Astrocyte (in vitro differentiated cells and primary cell): ENCODE measurements around the gene GJB3. TPM values are rescaled to one million over a fixed set of nuclear protein-coding genes. Genes with fewer than 3 reads are reported as not detected.

Experiments used
- DNase-seq: peaks from one replicate; pipeline ENCODE4 v3.0.0-alpha.2; 2010; ENCODE audit warnings: low read depth
- FAIRE-seq: peaks from 2 replicates; lab custom pipeline; 2011; peaks lifted over from hg19 to GRCh38; lab: Jason Lieb, UNC
- H2AFZ ChIP-seq: 2 replicates; pipeline ENCODE4 v1.6.0; 2012; ENCODE audit warnings: low read depth, low read length, inconsistent platforms
- H3K27ac ChIP-seq: 2 replicates; pipeline ENCODE4 v1.5.1; 2011; ENCODE audit warnings: low read depth, low read length, inconsistent platforms
- H3K27me3 ChIP-seq: 2 replicates; pipeline ENCODE4 v1.6.0; 2011; ENCODE audit warnings: low read length, inconsistent platforms; ENCODE audit not compliant: insufficient read depth
- H3K36me3 ChIP-seq: 2 replicates; pipeline ENCODE4 v1.5.1; 2011; ENCODE audit warnings: low read length, inconsistent platforms; ENCODE audit not compliant: insufficient read depth
- H3K4me1 ChIP-seq: 2 replicates; pipeline ENCODE4 v1.5.1; 2011; ENCODE audit warnings: low read length, inconsistent platforms; ENCODE audit not compliant: insufficient read depth
- H3K4me2 ChIP-seq: 2 replicates; pipeline ENCODE4 v1.6.0; 2012; ENCODE audit warnings: low read length, inconsistent platforms
- H3K4me3 ChIP-seq: 2 replicates; pipeline ENCODE4 v1.5.1; 2011; ENCODE audit warnings: low read depth, mild to moderate bottlenecking, low read length, inconsistent platforms; ENCODE audit not compliant: insufficient read depth
- H3K79me2 ChIP-seq: 2 replicates; pipeline ENCODE4 v1.6.0; 2012; ENCODE audit warnings: mild to moderate bottlenecking, low read length, inconsistent platforms; ENCODE audit not compliant: insufficient read depth
- H3K9ac ChIP-seq: 2 replicates; pipeline ENCODE4 v1.6.0; 2012; ENCODE audit warnings: mild to moderate bottlenecking, low read length, inconsistent platforms
- H3K9me3 ChIP-seq: 2 replicates; pipeline ENCODE4 v1.5.1; 2012; ENCODE audit warnings: low read depth, mild to moderate bottlenecking, low read length, inconsistent platforms; ENCODE audit not compliant: insufficient read depth
- H4K20me1 ChIP-seq: 2 replicates; pipeline ENCODE4 v1.6.0; 2012; ENCODE audit warnings: low read length, inconsistent platforms; ENCODE audit not compliant: insufficient read depth
- H3K27ac Mint-ChIP-seq: one replicate; pipeline ENCODE4 v1.8.0; 2021; ENCODE audit warnings: mild to moderate bottlenecking, mixed read lengths; ENCODE audit not compliant: unreplicated experiment
- H3K27me3 Mint-ChIP-seq: one replicate; pipeline ENCODE4 v1.8.0; 2021; ENCODE audit warnings: low read depth, mixed read lengths; ENCODE audit not compliant: unreplicated experiment
- H3K36me3 Mint-ChIP-seq: one replicate; pipeline ENCODE4 v1.8.0; 2021; ENCODE audit warnings: low read depth, mixed read lengths; ENCODE audit not compliant: unreplicated experiment
- H3K4me1 Mint-ChIP-seq: one replicate; pipeline ENCODE4 v1.8.0; 2021; ENCODE audit warnings: low read depth, mixed read lengths; ENCODE audit not compliant: unreplicated experiment
- H3K4me3 Mint-ChIP-seq: one replicate; pipeline ENCODE4 v1.8.0; 2021; ENCODE audit warnings: mild to moderate bottlenecking, moderate library complexity, mixed read lengths; ENCODE audit not compliant: unreplicated experiment
- H3K9me3 Mint-ChIP-seq: one replicate; pipeline ENCODE4 v1.8.0; 2021; ENCODE audit warnings: mild to moderate bottlenecking, mixed read lengths; ENCODE audit not compliant: unreplicated experiment
- CTCF ChIP-seq: IDR thresholded peaks from 2 replicates; pipeline ENCODE4 v1.5.1; 2011; ENCODE audit warnings: low read depth, mild to moderate bottlenecking, inconsistent platforms, low read length, moderate library complexity; ENCODE audit not compliant: insufficient read depth
- EZH2 ChIP-seq: IDR thresholded peaks from 2 replicates; pipeline ENCODE4 v1.6.1; 2012; ENCODE audit warnings: mild to moderate bottlenecking, low read length, inconsistent platforms; ENCODE audit not compliant: insufficient read depth
- total RNA-seq: library from RNA; stranded (reverse); gene quantifications from 2 replicates; pipeline ENCODE4 v1.2.1, GENCODE V29; 2021

The GJB3 gene
- total RNA-seq, 1 donor from 2014 or later = 0.32 TPM

- H3K36me3 ChIP-seq = no peaks in the 10 kb centered on the region
- H3K4me1 ChIP-seq = peaks cover 12% of the 10 kb centered on the region
- H3K9ac ChIP-seq = no peak overlapping the region
- no peak overlapping the region for H3K4me3 Mint-ChIP-seq
- no peaks in the 10 kb centered on the region for H3K9me3 ChIP-seq
- H3K4me3 ChIP-seq = no peak overlapping the region
- H2AFZ ChIP-seq = no peak overlapping the region
- no peaks in the 10 kb centered on the region for H4K20me1 ChIP-seq
- DNase-seq (no peak), FAIRE-seq (no peak)
- no peak overlapping the region for H3K27ac ChIP-seq
- H3K36me3 Mint-ChIP-seq = no peaks in the 10 kb centered on the region
- H3K9me3 Mint-ChIP-seq = no peaks in the 10 kb centered on the region
- H3K27me3 ChIP-seq = peaks cover 31% of the 10 kb centered on the region
- H3K27ac Mint-ChIP-seq = no peak overlapping the region
- no peak for TF ChIP-seq EZH2
- no peak for TF ChIP-seq CTCF
- no peak overlapping the region for H3K4me2 ChIP-seq
- H3K79me2 ChIP-seq = no peaks in the 10 kb centered on the region
- peaks cover 45% of the 10 kb centered on the region for H3K27me3 Mint-ChIP-seq
- H3K4me1 Mint-ChIP-seq = peaks cover 3% of the 10 kb centered on the region
Observed at GRCh38 chr1:34779005-34779404, 2.0 kb upstream of the GJB3 start.

- Mint-ChIP-seq H3K27me3 (peaks cover 49% of the 10 kb centered on the region), H3K4me3 (no peak overlapping the region)
- TF ChIP-seq CTCF = no peak
- no peak for TF ChIP-seq EZH2
Observed at GRCh38 chr1:34779526-34779925, 1.5 kb upstream of the GJB3 start.

GRCh38 chr1:34779962-34780361 lies 1.1 kb upstream of the GJB3 start:
- no peaks in the 10 kb centered on the region for H3K9me3 Mint-ChIP-seq
- Histone ChIP-seq H3K4me1 (peaks cover 12% of the 10 kb centered on the region), H3K27me3 (peaks cover 31% of the 10 kb centered on the region), H3K4me2 (no peak overlapping the region), H3K79me2 (no peaks in the 10 kb centered on the region), H3K9me3 (no peaks in the 10 kb centered on the region), H3K27ac (no peak overlapping the region), H2AFZ (no peak overlapping the region), H3K4me3 (no peak overlapping the region), H3K36me3 (no peaks in the 10 kb centered on the region), H3K9ac (no peak overlapping the region), H4K20me1 (no peaks in the 10 kb centered on the region)
- DNase-seq (no peak), FAIRE-seq (no peak)
- peaks cover 54% of the 10 kb centered on the region for H3K27me3 Mint-ChIP-seq
- no peak for TF ChIP-seq CTCF
- TF ChIP-seq EZH2 = no peak
- H3K27ac Mint-ChIP-seq = no peak overlapping the region
- peaks cover 3% of the 10 kb centered on the region for H3K4me1 Mint-ChIP-seq
- no peaks in the 10 kb centered on the region for H3K36me3 Mint-ChIP-seq
- H3K4me3 Mint-ChIP-seq = no peak overlapping the region

More at GRCh38 chr1:34779526-34779925, 1.5 kb upstream of the GJB3 start:
- Histone ChIP-seq H3K4me3 (no peak overlapping the region), H3K27ac (no peak overlapping the region), H3K36me3 (no peaks in the 10 kb centered on the region), H3K79me2 (no peaks in the 10 kb centered on the region), H3K9me3 (no peaks in the 10 kb centered on the region), H3K4me1 (peaks cover 12% of the 10 kb centered on the region), H3K9ac (no peak overlapping the region), H2AFZ (no peak overlapping the region), H3K4me2 (no peak overlapping the region), H4K20me1 (no peaks in the 10 kb centered on the region), H3K27me3 (peaks cover 31% of the 10 kb centered on the region)
- DNase-seq (no peak), FAIRE-seq (no peak)
- H3K4me1 Mint-ChIP-seq = peaks cover 3% of the 10 kb centered on the region
- no peaks in the 10 kb centered on the region for H3K36me3 Mint-ChIP-seq
- H3K9me3 Mint-ChIP-seq = no peaks in the 10 kb centered on the region
- no peak overlapping the region for H3K27ac Mint-ChIP-seq
